Measurements from ENCODE around the gene UQCRC1.
"Not testable (repeated sequence)": the region's sequence is repeated elsewhere in the genome, so short reads cannot be mapped to it uniquely, and the experiment has no call there.

UQCRC1 gene

GRCh38 chr3:48555231-48555948 is 54.1 kb downstream of the UQCRC1 start:
- DNase-seq (ENCODE audit: low read depth in 2 of 2), result no peak

DNA sequence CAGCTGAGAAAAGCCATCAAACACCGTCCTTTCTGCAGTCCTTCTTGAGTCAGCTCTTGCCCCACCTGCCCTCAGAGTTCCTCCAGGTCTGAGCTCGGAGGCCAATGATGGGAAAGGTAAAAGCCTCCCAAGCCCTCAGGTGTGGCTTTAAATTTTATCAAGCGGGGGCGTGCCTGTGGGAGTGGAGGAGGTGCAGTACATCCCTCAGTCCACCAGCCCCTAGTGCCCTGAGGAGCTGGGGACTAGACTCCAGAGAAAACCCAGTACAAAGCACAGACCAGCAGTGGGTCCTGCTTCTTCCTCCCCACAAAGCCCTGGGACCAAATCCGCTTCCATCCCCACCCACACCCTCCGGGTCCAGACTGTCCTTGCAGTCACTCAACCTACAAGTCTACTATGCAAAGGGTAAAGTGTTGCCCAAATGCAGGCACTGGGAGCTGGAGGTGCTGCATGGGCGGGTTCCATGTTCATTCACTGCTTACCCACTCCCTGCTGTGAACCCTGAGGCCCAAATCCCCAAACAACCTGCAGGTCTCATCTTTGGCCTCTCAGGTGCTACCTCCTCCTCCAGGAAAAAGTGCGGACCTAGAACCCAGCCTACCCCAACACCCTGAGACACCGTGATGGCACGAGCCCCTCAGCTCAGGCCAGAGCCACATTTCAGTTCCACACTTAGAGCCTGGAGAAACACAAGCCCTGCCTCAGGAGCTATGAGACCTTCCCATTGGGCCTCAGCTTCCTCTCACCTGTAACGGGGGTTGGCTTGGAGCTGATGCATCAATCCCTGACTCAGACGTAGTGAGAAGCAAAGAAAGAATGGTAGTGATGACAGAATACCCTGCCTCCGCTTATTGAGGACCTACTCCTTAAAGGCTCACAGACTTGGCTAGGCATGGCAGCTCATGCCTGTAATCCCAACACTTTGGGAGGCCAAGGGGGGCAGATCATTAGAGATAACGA is 55.3 kb downstream of the UQCRC1 start:
- DNase-seq (ENCODE audit: low read depth in 2 of 2), result no peak

GRCh38 chr3:48553361-48553760 is 56.1 kb downstream of the UQCRC1 start:
- DNase-seq (ENCODE audit: low read depth in 2 of 2), result no peak

- no peak for DNase-seq (ENCODE audit: low read depth in 2 of 2)
These were observed 57.1 kb downstream of the UQCRC1 start for GRCh38 chr3:48552111-48552951.

DNA sequence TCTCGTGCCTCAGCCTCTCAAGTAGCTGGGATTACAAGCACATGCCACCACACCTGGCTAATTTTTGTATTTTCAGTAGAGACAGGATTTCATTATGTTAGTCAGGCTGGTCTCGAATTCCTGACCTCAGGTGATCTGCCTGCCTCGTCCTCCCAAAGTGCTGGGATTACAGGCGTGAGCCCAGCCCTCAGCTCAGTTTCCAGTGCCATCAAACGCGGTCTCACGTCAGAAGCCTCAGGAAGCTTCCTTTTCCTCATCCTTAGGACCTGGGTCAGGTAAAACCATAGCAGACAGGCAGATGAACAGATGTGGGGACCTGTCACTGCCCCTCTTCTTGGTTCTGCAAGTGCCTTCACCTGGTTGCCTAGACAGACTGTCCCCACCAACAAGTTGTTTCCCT is 57.8 kb downstream of the UQCRC1 start:
- not testable (repeated sequence) for DNase-seq (ENCODE audit: low read depth in 2 of 2)
